CD4-positive, alpha-beta T cell treated with Interleukin-17A for 4 hours (primary cell): ENCODE results near the gene MARCKSL1.
A peak's percentile ranks its signal among the peaks of the same experiment; 100 is the strongest.

Experiments
- DNase-seq: peaks from one replicate; pipeline ENCODE4 v3.0.0-alpha.2; 2020; ENCODE audit warnings: mixed read lengths

MARCKSL1 gene

DNA sequence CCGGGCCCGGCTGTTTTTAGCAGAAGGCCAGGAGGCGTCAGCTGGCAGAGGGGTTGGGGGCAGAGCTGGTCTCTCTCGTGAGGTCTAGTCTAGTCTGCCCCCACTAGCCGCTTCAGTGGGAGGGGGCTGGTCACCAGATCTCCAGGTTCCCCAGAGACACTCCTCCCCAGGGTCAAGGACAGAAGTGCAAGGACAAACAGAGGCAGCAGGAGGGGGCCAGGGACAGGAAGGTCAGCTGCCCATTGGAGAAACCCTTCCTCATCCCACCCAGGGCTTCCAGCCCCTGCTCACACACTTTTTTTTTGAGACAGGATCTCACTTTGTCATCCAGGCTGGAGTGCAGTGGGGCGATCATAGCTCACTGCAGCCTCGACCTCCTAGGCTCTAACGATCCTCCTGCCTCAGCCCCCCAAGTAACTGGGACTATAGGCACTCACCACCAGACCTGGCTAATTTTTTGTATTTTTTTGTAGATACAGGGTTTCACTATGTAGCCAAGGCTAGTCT lies 16.3 kb upstream of the MARCKSL1 start:
- DNase-seq: no peak

GRCh38 chr1:32351399-32352238 lies 15.6 kb upstream of the MARCKSL1 start:
- peak; percentile 97 for DNase-seq

- DNase-seq: no peak
Observed at GRCh38 chr1:32350785-32351398, 14.9 kb upstream of the MARCKSL1 start.

- no peak for DNase-seq
Observed at GRCh38 chr1:32349211-32349708, 13.2 kb upstream of the MARCKSL1 start.

GRCh38 chr1:32346532-32347157 lies 10.6 kb upstream of the MARCKSL1 start:
- DNase-seq: no peak

DNA sequence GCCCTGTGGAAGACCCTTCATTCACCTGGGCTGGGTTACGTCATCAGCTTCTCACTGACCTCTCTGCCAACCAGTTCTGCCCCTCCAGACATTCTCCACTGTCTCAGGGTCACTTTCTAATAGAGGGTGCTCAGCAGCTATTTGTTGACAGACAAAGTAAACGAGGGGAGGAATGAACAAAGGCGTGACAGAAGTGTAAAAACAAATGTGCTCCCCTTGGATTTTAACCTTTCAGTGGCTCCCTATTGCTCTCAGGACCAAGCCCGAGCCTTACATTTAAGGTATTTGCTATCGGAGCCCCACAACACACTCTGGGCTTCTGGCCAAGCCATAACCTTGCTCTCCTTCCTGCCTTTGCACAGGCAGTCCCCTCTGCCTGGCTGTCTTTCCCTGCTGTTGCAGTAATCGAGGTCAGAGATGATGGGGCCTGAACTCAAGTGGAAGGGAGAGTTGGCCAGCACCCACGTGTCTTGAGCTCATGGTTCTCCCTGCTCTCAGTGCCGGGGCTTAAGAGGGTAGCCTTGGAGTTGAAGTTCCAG lies 9.3 kb upstream of the MARCKSL1 start:
- DNase-seq: peak; percentile 66

DNA sequence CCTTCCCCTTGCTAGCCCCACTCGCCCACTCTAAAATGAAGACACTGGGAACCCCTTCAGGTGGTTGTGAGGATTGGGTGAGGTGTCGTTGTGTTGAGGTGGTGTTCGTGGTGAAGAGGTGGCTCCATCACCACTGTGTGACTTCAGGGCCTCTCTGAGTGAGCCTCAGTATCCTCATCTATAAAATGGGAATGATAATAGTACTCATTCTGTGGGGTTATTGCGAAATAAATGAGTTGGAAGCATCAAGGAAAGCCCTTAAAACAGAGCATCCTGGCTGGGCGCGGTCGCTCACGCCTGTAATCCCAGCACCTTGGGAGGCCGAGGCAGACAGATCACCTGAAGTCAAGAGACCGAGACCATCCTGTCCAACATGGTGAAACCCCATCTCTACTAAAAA lies 6.7 kb upstream of the MARCKSL1 start:
- DNase-seq: no peak

- no peak for DNase-seq
Observed at GRCh38 chr1:32341971-32342370, 5.9 kb upstream of the MARCKSL1 start.

DNA sequence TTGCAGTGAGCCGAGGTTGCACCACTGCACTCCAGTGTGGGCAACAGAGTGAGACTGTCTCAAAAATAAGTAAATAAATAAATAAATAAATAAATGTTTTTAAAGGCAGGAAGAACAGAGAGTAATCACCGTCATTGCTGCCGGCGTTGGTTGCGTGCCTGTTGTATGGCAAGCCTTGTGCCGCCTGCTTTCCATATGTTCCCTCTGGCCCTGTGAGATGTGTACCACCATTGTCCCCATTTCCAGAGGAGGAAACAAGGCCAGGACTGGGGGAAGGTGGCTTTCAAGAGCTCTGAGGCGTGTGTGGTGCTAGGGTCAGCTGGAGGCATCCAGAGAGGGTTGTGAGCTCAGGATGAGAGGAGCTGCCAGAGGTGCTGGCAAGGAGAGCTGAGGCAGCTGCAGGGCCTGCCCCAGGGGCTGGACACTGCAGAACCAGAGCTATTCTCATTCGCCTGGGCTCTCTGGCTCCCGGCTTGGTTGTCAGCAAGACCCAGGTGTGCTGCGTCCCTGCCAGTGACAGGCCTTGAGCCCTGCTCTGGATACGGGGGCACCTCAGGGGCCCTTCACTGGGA lies 5.2 kb upstream of the MARCKSL1 start:
- DNase-seq: no peak

GRCh38 chr1:32339363-32339978 lies 3.4 kb upstream of the MARCKSL1 start:
- no peak for DNase-seq

- no peak for DNase-seq
Observed at GRCh38 chr1:32338637-32339145, 2.7 kb upstream of the MARCKSL1 start.

DNA sequence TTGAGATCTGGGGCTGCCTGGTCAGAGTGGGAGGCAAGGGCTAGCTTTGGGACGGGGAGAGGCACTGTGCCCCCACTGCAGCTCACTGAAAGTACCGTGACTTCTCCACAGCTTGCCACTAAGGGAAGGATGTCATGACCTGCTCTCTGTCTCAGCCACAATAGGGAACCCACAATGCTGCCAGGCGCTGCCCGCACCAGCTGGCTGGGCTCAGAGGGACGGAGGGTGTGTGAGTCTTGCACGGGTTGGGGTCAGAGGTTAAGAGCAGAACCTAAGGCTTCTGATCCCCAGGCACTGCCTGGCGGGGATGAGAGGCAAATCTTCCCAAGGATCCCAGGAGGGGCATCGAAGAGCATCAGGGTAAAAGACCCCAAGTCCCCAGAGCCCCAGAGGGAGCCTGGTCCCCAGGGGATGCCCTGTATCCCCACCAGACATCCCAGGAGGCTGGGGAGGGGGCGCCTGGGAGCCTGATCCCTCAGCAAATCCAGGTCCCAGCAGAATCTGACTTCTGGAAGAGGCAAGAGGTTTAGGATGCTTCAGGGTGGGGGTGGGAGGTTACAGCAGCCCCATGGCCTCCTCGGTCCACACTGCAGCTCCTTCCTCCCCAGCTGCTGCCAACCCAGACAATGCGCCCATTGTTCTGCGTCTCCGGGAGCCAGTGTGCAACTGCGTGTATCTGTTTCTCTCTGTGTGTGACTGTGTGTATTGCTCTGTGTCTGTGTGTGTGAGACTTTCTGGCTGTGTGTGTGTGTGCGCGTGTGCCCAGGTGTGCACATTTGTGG lies 2.0 kb upstream of the MARCKSL1 start:
- no peak for DNase-seq

GRCh38 chr1:32336963-32337675 lies 1.1 kb upstream of the MARCKSL1 start:
- peak; percentile 48 for DNase-seq

DNA sequence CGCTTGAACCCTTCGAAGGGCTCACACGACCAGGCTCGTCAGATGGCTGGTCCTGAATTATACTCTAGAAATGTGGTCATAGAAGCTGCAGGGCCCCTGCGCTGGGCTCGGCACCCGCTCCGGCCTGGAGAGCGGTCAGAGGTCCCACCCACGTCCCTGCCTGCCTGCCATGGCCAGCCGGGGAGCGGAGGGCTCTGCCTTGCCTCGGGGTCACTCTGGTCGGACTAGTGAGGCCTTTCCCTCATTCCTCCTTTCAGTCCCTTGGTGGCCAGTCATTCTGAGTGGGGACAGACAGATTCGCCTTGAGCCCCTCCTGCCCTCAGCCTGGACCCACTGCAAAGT lies 529 bp upstream of the MARCKSL1 start:
- DNase-seq: no peak

DNA sequence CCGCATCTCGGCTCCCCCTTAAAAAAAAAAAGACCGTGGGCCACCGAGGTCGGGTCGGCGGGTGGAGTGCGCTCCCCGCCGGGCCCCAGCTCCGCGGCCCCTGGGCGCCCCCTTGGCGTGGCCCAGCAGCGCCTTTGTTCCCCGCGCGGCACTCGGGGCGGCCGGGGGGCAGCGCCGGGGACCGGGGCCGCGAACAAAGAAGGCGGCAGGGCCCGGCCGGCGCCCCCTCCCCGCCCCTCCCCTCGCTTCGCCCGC lies 571 bp downstream of the MARCKSL1 start:
- no peak for DNase-seq

DNA sequence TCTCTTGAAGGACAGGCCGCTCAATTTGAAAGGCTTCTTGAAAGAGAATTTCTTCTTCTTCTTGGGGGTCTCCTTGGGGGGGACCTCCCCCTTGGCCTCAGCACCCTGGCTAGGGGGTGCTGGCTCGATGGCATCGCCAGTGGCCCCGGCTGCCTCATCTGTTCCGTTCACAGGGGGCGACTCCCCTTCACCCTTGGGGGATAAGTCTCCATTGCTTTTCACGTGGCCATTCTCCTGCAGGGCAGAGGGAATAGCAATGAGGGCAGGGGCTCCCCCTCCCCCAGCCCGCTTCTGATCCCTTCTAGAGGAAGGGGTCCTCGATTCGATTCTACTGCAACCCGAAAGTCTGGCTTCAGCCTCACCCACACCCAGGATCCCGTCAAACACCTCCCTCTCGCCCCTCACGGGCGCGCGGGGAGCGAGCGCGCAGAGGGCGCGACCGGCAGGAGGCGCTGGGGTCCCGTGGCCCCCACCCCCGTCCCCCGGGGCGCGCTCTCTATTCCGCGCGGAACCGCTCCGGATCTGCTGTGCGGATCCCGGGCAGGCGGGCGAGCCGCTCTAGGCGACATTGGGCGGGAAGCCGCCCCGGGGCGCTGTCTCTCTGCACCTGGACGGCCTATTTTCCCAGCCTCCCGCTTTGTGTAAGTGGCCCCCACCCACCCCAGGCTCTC lies 1.0 kb downstream of the MARCKSL1 start:
- DNase-seq: peak; percentile 82

- DNase-seq: peak; percentile 15
Observed at GRCh38 chr1:32334274-32334861, 1.7 kb downstream of the MARCKSL1 start.

- DNase-seq: no peak
Observed at GRCh38 chr1:32333251-32333963, 2.6 kb downstream of the MARCKSL1 start.

- no peak for DNase-seq
Observed at GRCh38 chr1:32332290-32333079, 3.5 kb downstream of the MARCKSL1 start.
